IPS-20b (cell line): ENCODE data around the gene WNK1.
"Not testable (repeated sequence)": the region's sequence is repeated elsewhere in the genome, so short reads cannot be mapped to it uniquely, and the experiment has no call there.

Source experiments
- H3K27ac ChIP-seq: one replicate; pipeline ENCODE4 v1.5.1; 2013; ENCODE audit warnings: low read length
- H3K27me3 ChIP-seq: 2 replicates; pipeline ENCODE4 v1.6.1; 2013; ENCODE audit warnings: mild to moderate bottlenecking, low read length, inconsistent platforms; ENCODE audit not compliant: insufficient read depth
- H3K36me3 ChIP-seq: 2 replicates; pipeline ENCODE4 v1.6.1; 2013; ENCODE audit warnings: low read depth, mild to moderate bottlenecking, inconsistent platforms, low read length, moderate library complexity; ENCODE audit not compliant: insufficient read depth
- H3K4me1 ChIP-seq: 2 replicates; pipeline ENCODE4 v1.6.1; 2013; ENCODE audit warnings: mild to moderate bottlenecking, control low read depth, inconsistent platforms, low read length, moderate library complexity; ENCODE audit not compliant: insufficient read depth
- H3K4me3 ChIP-seq: 2 replicates; pipeline ENCODE4 v1.5.1; 2013; ENCODE audit warnings: mild to moderate bottlenecking, low read length, inconsistent platforms
- H3K9ac ChIP-seq: 2 replicates; pipeline ENCODE4 v1.6.1; 2013; ENCODE audit warnings: low read depth, mild to moderate bottlenecking, inconsistent platforms, low read length, moderate library complexity
- H3K9me3 ChIP-seq: 2 replicates; pipeline ENCODE4 v1.6.1; 2013; ENCODE audit warnings: mild to moderate bottlenecking, low read depth, low read length, inconsistent platforms; ENCODE audit not compliant: insufficient read depth

The WNK1 gene

DNA sequence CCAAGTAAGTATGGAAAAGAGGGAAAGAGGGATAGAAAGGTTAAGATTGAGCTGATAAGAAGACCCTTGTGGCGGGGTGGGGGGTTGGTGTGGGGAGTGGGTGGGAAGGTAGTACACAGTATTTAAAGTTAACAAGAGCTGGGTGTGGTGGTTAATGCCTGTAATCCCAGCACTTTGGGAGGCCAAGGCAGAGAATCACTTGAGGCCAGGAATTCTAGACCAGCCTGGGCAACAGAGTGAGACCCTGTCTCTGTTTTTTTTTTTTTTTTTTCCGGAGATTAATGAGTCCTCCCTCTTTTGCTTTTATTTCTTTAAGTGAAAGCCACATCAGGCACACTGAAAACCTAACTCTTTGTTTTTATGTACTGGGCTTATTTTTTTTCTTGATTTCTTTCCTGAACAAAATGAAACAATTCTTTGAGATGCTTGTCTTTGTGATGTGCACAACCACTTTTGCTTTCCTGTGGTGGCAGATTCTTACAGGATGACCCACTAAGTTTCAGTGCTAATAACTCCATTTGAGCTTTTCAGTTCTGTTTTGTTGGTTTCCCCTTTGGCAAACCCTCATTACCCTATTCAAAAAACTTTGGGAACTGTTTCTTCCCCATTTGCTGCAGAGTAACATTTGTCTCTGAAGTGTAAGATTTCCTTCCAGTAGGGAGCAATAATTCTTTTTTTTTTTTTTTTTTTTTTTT is 54.8 kb downstream of the WNK1 start:
- Histone ChIP-seq H3K9ac (no peak overlapping the region), H3K36me3 (no peaks in the 10 kb centered on the region), H3K27me3 (no peaks in the 10 kb centered on the region), H3K27ac (no peak overlapping the region), H3K9me3 (no peaks in the 10 kb centered on the region), H3K4me1 (peaks cover 8% of the 10 kb centered on the region), H3K4me3 (no peak overlapping the region)

DNA sequence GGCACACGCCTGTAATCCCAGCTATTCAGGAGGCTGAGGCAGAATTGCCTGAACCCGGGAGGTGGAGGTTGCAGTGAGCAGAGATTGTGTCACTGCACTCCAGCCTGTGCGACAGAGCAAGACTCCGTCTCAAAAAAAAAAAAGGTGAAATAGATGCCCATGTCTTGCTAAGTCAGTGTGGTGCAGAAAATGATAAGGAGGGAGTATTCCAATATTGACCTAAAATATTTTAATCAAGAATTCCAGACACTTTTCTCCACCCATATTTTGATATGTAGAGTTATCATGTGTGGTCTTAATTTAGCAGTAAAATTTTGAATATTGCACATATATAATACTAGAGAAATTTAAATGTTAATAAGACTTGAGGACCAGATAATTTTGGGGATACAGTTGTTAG is 57.7 kb downstream of the WNK1 start:
- Histone ChIP-seq H3K4me3 (no peak overlapping the region), H3K9ac (no peak overlapping the region), H3K27me3 (no peaks in the 10 kb centered on the region), H3K27ac (no peak overlapping the region), H3K4me1 (peaks cover 11% of the 10 kb centered on the region), H3K9me3 (no peaks in the 10 kb centered on the region), H3K36me3 (peaks cover 9% of the 10 kb centered on the region; the same call in 1 of the 2 replicates)

DNA sequence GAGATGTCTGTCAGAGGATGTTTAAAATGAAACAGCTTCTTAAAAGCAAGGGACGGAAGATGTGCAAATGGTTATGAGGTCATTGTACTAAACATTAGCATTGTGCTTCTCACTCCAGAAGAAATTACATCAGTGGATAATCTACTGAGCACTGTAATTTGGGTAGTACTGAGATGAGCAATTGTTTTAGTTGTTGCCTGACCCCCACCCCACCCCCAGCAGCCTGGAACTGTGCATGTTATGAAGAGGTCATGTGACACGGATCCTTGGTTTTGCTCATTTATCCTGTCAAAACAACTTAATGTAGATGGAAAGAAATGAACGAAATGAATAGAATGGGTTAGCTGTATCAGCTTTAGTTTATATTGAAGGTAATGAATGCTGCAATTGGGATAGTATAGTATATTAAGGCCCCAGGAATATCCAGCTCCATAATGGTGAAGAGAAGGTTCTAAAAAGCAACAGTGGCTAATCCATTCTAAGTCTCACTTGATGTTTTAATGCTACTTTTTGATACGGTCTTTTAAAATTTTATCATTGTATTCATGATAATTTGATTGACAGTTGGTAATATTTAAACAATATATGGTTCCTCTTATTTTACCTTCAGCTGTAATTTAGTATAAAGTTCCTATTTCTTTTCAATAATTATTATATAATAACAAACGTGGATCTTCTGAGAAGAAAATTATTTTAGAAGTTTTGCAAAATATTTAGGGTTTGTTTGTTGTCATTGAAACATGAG is 58.5 kb downstream of the WNK1 start:
- Histone ChIP-seq H3K27ac (no peak overlapping the region), H3K4me3 (no peak overlapping the region), H3K27me3 (no peaks in the 10 kb centered on the region), H3K9ac (no peak overlapping the region), H3K4me1 (peaks cover 11% of the 10 kb centered on the region), H3K36me3 (peaks cover 16% of the 10 kb centered on the region; the same call in 1 of the 2 replicates), H3K9me3 (no peaks in the 10 kb centered on the region)

DNA sequence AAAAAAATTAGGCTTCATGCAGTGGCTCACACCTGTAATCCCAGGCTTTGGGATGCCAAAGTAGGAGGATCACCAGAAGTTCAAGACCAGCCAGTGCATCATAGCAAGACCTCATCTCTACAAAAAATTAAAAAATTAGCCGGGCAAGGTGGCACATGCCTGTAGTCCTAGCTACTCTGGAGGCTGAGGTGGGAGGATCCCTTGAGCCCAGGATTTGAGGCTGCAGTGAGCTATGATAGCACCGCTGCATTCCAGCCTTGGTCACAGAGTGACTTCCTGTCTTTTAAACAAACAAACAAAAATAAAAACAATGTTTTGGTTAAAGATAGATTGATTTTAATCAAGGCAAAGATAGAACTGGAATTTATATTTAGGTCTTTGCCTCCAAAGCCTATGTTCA is 60.6 kb downstream of the WNK1 start:
- H3K4me3 ChIP-seq = no peak overlapping the region
- no peak overlapping the region for H3K9ac ChIP-seq
- no peaks in the 10 kb centered on the region for H3K27me3 ChIP-seq
- H3K36me3 ChIP-seq = peaks cover 18% of the 10 kb centered on the region; the same call in 1 of the 2 replicates
- H3K9me3 ChIP-seq = no peaks in the 10 kb centered on the region
- no peak overlapping the region for H3K27ac ChIP-seq
- peaks cover 11% of the 10 kb centered on the region for H3K4me1 ChIP-seq

DNA sequence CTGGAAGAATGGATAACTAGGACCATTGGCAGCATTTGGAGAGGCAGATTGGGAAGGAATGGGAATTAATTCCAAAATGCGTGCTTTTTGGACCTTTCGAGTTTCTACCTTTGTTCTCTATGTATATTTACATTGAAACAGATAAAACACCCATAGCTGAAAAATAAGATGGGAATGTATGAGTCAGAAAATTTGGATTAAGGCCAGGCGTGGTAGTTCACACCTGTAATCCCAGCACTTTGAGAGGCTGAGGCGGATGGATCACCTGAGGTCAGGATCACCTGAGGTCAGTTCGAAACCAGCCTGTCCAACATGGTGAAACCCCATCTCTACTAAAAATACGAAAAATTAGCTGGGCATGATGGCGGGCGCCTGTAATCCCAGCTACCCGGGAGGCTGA is 65.1 kb downstream of the WNK1 start:
- not testable (repeated sequence) for H3K27ac ChIP-seq, H3K27me3 ChIP-seq, H3K4me3 ChIP-seq, H3K9ac ChIP-seq, H3K4me1 ChIP-seq, H3K9me3 ChIP-seq
- peaks cover 18% of the 10 kb centered on the region; the same call in 1 of the 2 replicates for H3K36me3 ChIP-seq

DNA sequence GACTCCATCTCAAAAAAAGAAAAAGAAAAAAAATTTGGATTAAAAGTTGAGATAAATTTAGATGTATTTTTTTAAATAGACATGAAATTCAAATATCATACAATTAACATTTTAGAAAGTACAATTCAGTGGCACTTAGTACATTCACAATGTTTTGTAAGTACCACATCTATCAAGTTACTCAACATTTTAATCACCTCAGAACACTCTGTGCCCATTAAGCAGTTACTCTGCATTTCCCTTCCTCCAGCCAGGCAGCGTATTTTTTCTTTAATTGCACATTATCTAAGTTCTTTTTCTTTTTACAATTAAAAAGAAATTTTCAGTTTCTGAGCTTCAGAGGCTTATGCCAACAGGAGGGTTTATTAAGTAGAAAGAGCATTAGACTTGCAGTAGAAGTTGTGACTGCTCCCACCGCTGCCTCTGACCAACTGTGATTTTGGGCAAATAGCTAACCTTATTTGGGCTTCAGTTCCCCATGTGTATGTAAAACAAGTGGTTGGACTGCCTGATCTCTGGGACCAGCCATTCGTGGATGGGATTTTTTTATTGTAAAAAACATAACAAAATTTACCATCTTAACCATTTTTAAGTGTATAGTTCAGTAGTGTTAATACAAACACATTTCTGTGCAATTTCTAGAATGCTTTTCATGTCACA is 65.7 kb downstream of the WNK1 start:
- no peak overlapping the region for H3K27ac ChIP-seq
- H3K36me3 ChIP-seq = peaks cover 18% of the 10 kb centered on the region; the same call in 1 of the 2 replicates
- H3K9ac ChIP-seq = peak overlapping the region; percentile 29; the same call in 1 of the 2 replicates
- H3K4me1 ChIP-seq = peaks cover 8% of the 10 kb centered on the region; the same call in 1 of the 2 replicates
- H3K4me3 ChIP-seq = no peak overlapping the region
- H3K27me3 ChIP-seq = no peaks in the 10 kb centered on the region
- H3K9me3 ChIP-seq = no peaks in the 10 kb centered on the region

DNA sequence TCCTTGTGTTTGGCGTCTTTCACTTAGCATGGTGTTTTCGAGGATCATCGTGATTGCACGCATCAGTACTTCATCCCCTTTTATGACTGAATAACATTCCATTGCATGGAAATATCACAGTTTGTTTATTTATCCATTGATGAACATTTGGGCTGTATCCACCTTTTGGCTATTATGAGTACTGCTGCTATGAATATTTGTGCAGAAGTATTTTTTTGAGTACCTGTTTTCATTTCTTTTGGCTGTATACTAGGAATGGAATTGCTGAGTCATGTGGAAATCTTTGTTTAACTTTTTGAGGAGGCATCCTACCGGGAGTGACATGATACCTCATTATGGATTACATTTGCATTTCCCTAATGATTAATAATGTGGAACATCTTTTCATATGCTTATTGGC is 66.4 kb downstream of the WNK1 start:
- H3K9me3 ChIP-seq = no peaks in the 10 kb centered on the region
- no peaks in the 10 kb centered on the region for H3K27me3 ChIP-seq
- peak overlapping the region; percentile 50 for H3K27ac ChIP-seq
- H3K36me3 ChIP-seq = peaks cover 16% of the 10 kb centered on the region; the same call in 1 of the 2 replicates
- H3K9ac ChIP-seq = peak overlapping the region; percentile 29; the same call in 1 of the 2 replicates
- peaks cover 8% of the 10 kb centered on the region; the same call in 1 of the 2 replicates for H3K4me1 ChIP-seq
- H3K4me3 ChIP-seq = no peak overlapping the region

DNA sequence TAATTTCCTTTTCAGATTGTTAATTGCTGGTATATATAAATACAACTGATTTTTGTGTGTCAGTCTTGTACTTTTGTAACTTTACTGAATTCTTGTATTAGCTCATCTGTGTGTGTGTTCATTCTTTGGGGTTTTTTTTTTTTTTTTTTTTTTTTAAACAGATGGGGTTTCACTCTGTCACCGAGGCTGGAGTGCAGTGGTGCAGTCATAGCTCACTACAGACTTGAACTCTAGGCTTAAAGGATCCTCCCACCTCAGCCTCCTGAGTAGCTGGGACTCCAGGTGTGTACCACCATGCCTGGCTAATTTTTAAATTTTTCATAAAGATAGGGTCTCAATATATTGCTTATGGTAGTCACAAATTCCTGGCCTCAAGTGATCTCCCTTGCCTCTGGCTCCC is 68.0 kb downstream of the WNK1 start:
- H3K36me3 ChIP-seq = peaks cover 7% of the 10 kb centered on the region; the same call in 1 of the 2 replicates
- H3K9me3 ChIP-seq = no peaks in the 10 kb centered on the region
- H3K9ac ChIP-seq = no peak overlapping the region
- H3K27me3 ChIP-seq = no peaks in the 10 kb centered on the region
- H3K4me3 ChIP-seq = no peak overlapping the region
- peaks cover 8% of the 10 kb centered on the region; the same call in 1 of the 2 replicates for H3K4me1 ChIP-seq
- H3K27ac ChIP-seq = no peak overlapping the region

DNA sequence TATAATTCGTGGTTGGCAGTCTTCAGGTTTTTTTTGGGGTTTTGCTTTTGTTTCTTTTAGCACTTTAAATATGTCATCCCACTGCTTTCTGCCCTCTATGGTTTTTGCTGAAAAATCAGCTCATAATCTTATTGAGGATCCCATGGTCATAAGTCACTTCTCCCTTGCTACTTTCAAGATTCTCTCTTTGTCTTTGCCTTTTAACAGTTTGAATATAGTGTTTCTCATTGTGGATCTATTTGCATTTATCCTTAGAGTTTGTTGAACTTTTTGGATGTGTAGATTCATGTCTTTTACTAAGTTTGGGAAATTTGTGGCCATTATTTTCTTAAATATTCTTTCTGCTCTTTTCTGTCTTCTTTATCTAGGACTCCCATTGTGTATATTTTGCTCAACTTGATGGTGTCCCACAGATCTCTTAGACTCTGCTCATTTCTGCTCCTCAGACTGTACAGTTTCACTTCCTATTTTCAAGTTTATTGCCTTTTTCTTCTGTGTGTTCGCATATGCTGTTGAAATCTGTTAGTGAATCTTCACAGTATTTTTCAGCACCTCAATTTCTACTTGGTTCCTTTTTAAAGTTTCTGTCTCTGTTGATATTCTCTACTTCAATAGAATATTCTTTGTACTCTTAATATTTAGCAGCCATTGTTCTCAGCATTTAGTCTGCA is 70.8 kb downstream of the WNK1 start:
- H3K27ac ChIP-seq = no peak overlapping the region
- no peaks in the 10 kb centered on the region for H3K27me3 ChIP-seq
- H3K4me3 ChIP-seq = no peak overlapping the region
- H3K9ac ChIP-seq = no peak overlapping the region
- peaks cover 8% of the 10 kb centered on the region; the same call in 1 of the 2 replicates for H3K4me1 ChIP-seq
- no peaks in the 10 kb centered on the region for H3K9me3 ChIP-seq
- peaks cover 12% of the 10 kb centered on the region for H3K36me3 ChIP-seq

DNA sequence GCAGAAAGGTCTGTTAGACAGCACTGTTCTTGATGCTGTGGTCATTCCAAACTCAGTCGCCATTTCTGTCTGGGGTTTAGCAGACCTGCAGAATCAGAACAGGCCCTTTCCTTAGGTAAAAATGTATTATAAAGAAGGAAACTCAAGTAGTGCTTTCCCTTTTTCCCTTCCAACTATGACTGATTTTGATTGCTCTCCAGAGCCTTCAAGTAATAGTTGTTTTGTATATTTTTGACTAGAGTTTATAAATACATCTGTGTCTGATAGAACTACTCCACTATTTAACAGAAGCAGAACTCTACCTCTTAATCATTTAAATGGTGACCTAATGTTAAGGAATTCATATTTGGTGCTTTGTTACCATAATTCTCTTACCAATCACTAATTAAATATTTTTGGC is 74.0 kb downstream of the WNK1 start:
- Histone ChIP-seq H3K9ac (no peak overlapping the region), H3K36me3 (peaks cover 43% of the 10 kb centered on the region), H3K27ac (no peak overlapping the region), H3K9me3 (no peaks in the 10 kb centered on the region), H3K27me3 (no peaks in the 10 kb centered on the region), H3K4me3 (no peak overlapping the region), H3K4me1 (no peaks in the 10 kb centered on the region)

DNA sequence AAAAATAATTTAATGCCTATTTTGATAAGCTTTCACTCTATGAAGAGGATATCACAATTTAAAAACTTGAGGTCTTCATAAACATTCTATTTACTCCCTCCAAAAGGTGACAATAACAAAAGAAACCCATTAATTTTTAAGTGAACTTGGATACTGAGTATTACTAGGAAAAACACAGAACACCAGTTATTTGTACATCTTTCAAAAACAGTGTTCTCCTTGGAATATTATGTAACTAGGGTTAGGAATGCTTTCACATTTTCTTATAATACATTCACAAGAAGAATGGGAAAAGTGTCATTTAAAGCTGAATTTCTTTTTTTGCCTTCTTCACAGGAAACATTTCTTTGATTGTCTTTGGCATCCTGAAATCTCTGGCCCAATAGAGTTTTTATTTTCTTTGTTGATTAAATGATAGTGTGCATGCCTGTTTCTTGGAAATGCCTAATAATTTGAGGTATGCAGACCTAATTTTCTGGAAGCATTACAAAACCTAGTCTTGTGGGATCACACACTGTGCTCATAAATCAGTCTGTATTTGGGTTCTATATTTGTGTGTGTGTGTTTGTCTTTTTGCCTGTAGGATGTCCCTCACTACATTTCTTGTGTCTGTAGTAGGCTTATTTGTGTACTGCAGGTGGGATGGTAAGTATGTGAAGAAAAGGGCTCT is 76.5 kb downstream of the WNK1 start:
- Histone ChIP-seq H3K9me3 (no peaks in the 10 kb centered on the region), H3K27ac (no peak overlapping the region), H3K4me3 (no peak overlapping the region), H3K9ac (no peak overlapping the region), H3K36me3 (peaks cover 52% of the 10 kb centered on the region), H3K27me3 (no peaks in the 10 kb centered on the region), H3K4me1 (no peaks in the 10 kb centered on the region)
